Activated T-cell treated with anti-CD3 and anti-CD28 coated beads, Interleukin-2, amount 50 U/mL, for 48 hours (primary cell): ENCODE measurements around the gene SUCNR1.
"Not testable (repeated sequence)": the region's sequence is repeated elsewhere in the genome, so short reads cannot be mapped to it uniquely, and the experiment has no call there.

Source experiments
- DNase-seq, 2 experiments: peaks; one replicate each; pipeline ENCODE4 v3.0.0-alpha.2; 2020

Gene SUCNR1

GRCh38 chr3:151874079-151874478 lies 636 bp downstream of the SUCNR1 start:
- not testable (repeated sequence) for DNase-seq

DNA sequence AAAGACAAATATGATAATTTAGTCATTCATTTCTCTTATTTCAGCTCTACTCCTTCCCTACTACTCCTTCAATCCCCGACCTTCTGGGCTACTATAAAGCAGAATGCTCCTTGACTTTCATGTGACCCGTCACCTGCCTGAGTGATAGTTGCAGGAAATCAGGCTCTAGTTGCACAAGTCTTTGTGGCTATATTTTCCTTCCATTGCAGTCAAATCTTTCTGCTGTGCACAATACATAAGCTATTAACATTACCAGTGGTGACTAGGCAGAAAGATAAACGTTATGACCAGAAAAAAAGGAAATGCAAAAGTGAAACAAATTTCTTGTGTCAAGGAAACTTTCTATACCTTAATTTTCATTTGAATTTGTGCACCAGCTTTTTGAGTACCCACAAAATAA lies 2.3 kb downstream of the SUCNR1 start:
- DNase-seq, result no peak

DNA sequence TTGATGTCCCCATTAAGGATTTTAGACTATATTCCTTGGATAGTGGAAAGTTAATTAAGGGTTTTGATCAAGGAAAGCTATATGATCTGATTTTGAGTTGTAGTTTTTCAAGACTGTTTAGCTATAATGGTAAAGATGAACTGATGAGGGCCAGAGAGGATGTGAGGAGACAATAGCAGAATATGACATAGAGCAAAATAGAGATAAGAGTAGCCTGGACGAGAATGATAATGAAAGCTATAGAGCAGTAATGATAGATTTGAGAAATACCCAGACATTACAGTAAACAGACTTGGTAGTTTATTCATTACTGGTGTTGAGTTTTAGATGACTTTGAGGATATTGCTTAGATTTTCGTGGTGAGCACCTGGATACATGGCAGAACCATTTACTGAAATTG lies 3.8 kb downstream of the SUCNR1 start:
- DNase-seq, result no peak

DNA sequence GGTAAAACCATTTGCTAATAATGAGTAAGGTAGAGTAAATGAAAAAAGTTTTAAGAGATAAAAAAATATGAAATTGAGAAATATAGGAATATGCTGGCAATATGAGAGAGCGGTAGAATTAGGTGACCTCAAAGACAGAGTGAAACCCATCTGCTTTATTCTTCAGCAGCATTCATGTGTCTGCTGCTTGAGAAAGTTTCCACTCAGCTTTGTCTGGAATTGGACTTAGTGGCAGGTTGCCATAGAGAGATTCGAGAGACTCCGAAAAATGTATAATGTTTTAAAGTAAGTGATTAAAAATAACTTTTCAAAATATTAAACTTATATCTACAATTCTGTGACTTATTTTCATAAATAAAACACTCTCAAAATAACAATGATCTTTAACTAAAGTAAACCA lies 5.0 kb downstream of the SUCNR1 start:
- DNase-seq, result no peak

GRCh38 chr3:151879037-151879436 lies 5.6 kb downstream of the SUCNR1 start:
- DNase-seq, result no peak

- no peak for DNase-seq
These were observed 6.4 kb downstream of the SUCNR1 start for GRCh38 chr3:151879679-151880415.

- DNase-seq, result no peak
These were observed 6.9 kb downstream of the SUCNR1 start for GRCh38 chr3:151880416-151880690.

- no peak for DNase-seq
These were observed 7.7 kb downstream of the SUCNR1 start for GRCh38 chr3:151881137-151881536.

GRCh38 chr3:151885397-151885796 lies 12.0 kb downstream of the SUCNR1 start:
- not testable (repeated sequence) for DNase-seq

- not testable (repeated sequence) for DNase-seq
These were observed 14.2 kb downstream of the SUCNR1 start for GRCh38 chr3:151887450-151888211.

DNA sequence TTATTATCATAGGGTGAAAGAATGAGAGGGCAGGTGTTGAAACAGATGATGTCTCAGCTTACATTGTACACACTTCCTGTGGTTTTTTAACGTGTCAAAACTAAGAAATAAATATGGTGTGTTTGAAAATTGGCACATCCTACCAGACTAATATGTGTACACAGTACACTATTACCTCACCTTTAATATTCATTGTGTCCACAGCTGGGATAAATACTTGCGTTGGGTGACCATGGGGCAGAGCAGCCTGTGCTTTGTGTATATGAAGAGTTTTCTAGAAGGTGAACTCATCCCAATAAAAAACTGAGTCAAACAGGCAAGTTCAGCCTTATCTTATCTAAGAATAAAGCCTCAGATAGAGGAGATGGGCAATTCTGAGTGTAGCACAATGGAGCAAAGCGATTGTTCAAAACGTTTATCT lies 17.3 kb downstream of the SUCNR1 start:
- DNase-seq, result no peak

GRCh38 chr3:151891721-151892120 lies 18.3 kb downstream of the SUCNR1 start:
- no peak for DNase-seq

DNA sequence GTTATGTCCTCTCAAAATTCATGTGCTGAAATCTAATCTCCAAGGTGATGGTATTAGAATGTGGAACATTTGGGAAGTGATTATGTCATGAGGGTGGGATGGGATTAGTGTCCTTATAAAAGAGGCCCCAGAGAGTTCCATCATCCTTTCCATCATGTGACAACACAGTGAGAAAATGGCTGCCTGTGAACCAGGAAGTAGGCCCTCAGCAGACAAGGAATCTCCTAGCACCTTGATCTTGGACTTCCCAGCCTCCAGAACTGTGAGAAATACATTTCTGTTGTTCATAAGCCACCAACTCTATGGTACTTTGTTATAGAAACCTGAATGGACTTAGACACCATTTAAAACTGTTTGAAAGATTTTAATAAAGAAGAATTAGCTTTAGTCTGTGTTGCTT lies 20.8 kb downstream of the SUCNR1 start:
- no peak for DNase-seq

DNA sequence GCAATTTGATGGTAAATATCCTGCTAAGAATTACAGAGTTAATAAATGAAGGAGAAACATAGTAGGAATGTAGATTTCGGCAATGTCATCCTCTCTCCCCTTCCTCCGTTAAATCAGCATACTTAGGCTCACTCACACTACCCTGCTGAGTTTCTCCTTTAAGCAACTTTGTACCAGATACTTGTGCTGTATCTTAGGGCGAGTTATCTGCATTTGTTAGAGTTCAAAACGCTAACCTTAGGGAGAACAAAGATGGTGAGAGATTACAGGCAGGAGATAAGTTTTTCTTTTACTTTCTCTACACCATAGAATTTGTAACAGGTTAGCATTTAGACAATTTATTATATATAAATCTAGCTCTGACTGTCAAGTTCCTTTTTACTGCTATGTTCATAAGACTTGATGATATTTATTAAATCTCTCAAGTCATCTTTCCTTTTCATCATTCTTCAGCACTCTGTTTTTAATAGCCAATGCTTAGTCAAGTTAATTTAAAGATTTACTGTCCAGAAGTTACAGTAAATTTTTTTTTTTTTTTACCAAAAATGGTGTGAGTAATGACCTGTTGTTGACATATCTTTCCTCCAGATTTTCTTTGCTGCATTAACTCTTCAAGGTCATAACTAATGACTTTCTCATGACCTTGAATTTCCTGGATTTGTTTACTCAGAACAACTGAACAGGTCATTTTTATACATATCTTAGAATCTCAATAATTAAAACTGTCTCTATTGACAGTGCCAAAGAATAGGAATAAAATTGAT lies 22.2 kb downstream of the SUCNR1 start:
- no peak for DNase-seq

DNA sequence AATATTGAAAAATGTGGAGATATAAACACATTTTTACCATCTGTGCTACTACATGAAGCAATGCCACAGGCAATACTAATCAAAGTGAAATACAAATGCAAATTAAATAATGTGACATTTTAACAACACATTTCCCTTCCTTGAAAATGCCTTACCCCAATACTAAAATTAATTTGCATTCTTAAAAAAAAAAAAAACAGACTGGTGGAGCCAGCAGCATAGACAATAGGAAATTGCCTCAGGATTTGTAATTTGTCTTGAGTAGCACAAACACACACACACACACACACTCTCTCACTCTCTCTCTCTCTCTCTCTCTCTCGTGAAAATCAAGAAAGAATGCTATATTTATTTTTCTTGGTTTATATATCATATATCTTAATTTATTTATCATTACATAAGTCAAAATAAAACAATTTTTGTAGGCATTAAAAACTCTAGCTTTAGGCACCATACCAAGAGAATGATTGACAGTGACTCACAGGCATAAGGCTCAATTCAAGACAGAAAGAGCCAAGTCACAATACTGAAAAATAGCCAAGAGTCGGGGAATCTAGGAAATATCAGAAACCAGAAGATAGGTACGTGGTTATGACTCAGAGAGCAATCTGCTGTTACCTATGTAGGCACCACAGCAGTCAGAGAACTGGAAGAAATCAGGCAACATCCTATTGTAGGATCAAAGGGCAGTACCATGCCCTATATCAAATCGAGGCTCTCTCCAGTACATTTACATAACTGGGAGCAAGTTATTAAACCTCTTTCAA lies 23.0 kb downstream of the SUCNR1 start:
- no peak for DNase-seq

DNA sequence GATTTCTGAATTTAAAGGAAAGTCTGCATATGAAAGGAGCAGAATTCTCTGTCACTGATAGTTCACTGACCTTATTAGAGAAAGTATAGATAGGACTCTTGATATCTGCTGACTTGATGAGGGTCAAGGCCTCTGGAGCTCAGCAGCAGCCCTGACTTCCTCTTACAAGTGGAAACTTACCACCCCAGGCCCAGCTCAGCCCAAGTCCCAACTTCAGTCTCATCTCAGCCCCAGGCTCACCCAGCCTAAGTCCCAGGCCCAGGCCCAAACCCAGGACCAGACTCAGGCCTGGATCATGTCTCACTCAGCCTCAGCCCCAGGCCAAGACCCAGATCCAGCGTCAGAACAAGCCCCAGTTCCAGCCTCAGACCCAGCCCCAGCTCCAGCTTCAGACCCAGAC lies 24.7 kb downstream of the SUCNR1 start:
- not testable (repeated sequence) for DNase-seq

- not testable (repeated sequence) for DNase-seq
These were observed 25.3 kb downstream of the SUCNR1 start for GRCh38 chr3:151898564-151899261.

GRCh38 chr3:151899996-151900395 lies 26.6 kb downstream of the SUCNR1 start:
- no peak for DNase-seq

- no peak for DNase-seq
These were observed 27.0 kb downstream of the SUCNR1 start for GRCh38 chr3:151900460-151900859.

DNA sequence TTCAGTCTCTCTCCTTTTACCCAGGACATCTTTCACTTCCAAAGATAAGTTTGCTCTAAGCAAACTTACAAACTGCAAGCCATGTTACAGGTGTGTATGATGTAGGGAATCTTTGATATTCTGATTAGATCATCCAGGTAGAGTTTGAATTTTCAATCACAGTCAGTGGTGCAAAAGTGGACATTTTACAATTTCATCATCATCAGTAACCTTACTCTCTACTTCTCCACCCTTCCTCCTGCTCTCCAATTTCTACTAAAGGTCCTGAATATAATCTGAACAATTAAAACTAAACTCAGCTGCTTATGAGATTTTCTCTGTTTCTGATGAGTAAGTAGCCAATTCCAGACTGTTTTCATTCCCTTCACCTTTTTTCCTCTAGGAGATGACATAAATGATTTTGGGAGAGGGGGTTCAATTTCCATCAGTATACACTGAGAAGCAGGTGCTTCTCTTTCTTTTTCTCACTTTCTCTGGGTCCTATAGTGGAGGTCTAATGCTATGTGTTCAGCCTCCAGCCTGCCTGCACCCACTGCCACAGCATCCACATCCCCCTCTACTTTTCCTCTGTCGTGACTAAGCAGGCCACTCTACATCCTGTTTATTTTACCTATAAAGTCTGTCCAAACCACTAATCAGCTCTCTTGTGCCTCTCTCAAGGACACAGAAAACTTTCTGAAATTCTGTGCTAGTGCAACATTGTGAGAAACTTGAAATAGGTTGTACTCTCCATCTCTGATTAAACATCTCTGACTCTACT lies 27.6 kb downstream of the SUCNR1 start:
- DNase-seq, result no peak

DNA sequence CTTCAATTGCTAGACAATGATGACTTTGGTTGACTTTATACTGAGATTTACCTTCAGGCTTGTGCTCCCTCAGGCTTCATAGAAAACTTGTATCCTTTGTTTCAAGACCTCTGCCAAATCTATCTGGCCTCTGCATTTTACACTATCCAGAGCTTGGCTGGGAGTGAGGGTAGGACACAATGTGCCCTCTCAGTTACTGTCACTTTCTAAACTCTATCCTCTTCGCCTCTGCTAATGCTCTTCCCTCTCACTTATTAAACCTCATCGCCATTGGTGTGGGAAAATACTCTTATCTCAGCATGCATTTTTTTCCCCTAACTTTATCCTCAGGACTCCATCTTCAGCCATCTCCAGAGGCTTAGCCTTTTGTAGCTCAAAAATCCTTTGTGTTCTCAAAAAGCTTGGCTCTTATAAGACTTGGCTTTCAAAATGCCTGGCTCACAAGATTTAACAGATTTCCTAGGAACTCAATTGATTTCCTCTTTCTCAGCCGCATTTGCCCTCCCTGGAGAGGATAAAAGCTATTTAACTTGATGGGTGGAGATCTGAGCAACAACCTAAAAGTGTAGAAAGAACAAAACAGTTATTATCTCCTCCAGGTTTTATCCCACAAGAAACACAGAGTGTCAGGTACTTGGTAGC lies 28.3 kb downstream of the SUCNR1 start:
- no peak for DNase-seq
